HCT116 (cell line): ENCODE results near the gene ZCCHC24. TPM values are rescaled to one million over a fixed set of nuclear protein-coding genes. Genes with fewer than 3 reads are reported as not detected.

Source experiments
- ATAC-seq: fragments of 200-7000 bp; cut with Tn5 transposase; 2 replicates; pipeline ENCODE4 v1.9.1; 2020; ENCODE audit warnings: mild to moderate bottlenecking, moderate library complexity
- BruUV-seq: library from RNA; stranded (reverse); fragments of 400-500 nt; replicated peaks from 2 replicates; lab custom pipeline; 2021; lab: Mats Ljungman, UMichigan
- CTCF ChIA-PET: fragments of 300-600 bp; sonication (Branson Sonifier 250); formaldehyde crosslinking; loops from one replicate; lab custom pipeline; 2021; ENCODE audit warnings: antibody characterized with exemption; lab: Charles Lee
- POLR2A ChIA-PET: fragments of 300-600, 350-600 bp; sonication (Branson Sonifier 250); formaldehyde crosslinking; loops from one replicate; lab custom pipeline; 2021; ENCODE audit warnings: antibody characterized with exemption; lab: Charles Lee
- RAD21 ChIA-PET, 2 experiments: fragments of 300-600 bp; sonication (Branson Sonifier 250); formaldehyde crosslinking; loops; one replicate each; lab custom pipeline; 2023; ENCODE audit warnings: low total read pairs in 2 of 2; ENCODE audit not compliant: uncharacterized antibody in 2 of 2, unreplicated experiment in 2 of 2, low non-redundant PET in 1 of 2; lab: Charles Lee
- DNase-seq: peaks from one replicate; pipeline ENCODE4 v3.0.0-alpha.2; 2010; ENCODE audit warnings: low read depth, low spot score
- H2AFZ ChIP-seq: fragments of 200-600 bp; shearing (Covaris generic), sonication (generic); 2 replicates; pipeline ENCODE4 v1.6.1; 2017; ENCODE audit warnings: low read depth, mixed run types, mixed read lengths, antibody characterized with exemption, low read length; ENCODE audit not compliant: poor library complexity, severe bottlenecking
- H3K27ac ChIP-seq: 2 replicates; pipeline ENCODE4 v1.5.1; 2012; ENCODE audit warnings: low read depth, low read length
- H3K27me3 ChIP-seq: fragments of 200-600 bp; sonication (generic); 2 replicates; pipeline ENCODE4 v1.6.1; 2016; ENCODE audit warnings: mixed run types, low read length, mixed read lengths; ENCODE audit not compliant: insufficient read depth
- H3K36me3 ChIP-seq, 2 experiments: fragments of 200-500 bp in 1 of 2; fragments of 200-600 bp in 1 of 2; sonication (Bioruptor generic) in 1 of 2; sonication (generic) in 1 of 2; 2 replicates each; pipeline versions ENCODE4 v1.5.1 to v1.6.1; 2014 to 2016; ENCODE audit warnings: low read length in 2 of 2, inconsistent platforms in 1 of 2, mixed read lengths in 1 of 2, mixed run types in 1 of 2; ENCODE audit not compliant: insufficient read depth in 2 of 2, control insufficient read depth in 1 of 2
- H3K4me1 ChIP-seq, 2 experiments: fragments of 200-600 bp in 1 of 2; sonication (generic) in 1 of 2; 2 replicates each; pipeline versions ENCODE4 v1.5.1 to v1.6.1; 2012 to 2017; ENCODE audit warnings: low read length in 2 of 2, inconsistent platforms in 1 of 2, mild to moderate bottlenecking in 1 of 2, mixed read lengths in 1 of 2, mixed run types in 1 of 2, moderate library complexity in 1 of 2; ENCODE audit not compliant: insufficient read depth in 2 of 2, control insufficient read depth in 1 of 2
- H3K4me2 ChIP-seq: fragments of 200-600 bp; sonication (generic); 2 replicates; pipeline ENCODE4 v1.6.1; 2017; ENCODE audit warnings: mixed run types, low read length, mixed read lengths
- H3K4me3 ChIP-seq, 2 experiments: fragments of 200-600 bp in 1 of 2; sonication (generic) in 1 of 2; replicated peaks in 1 of 2; 2 replicates each; pipeline ENCODE4 v1.5.1; 2011 to 2016; ENCODE audit warnings: low read length in 2 of 2, control low read depth in 1 of 2, low read depth in 1 of 2, mild to moderate bottlenecking in 1 of 2, mixed read lengths in 1 of 2, mixed run types in 1 of 2
- H3K79me2 ChIP-seq: fragments of 200-600 bp; sonication (generic); 2 replicates; pipeline ENCODE4 v1.6.1; 2017; ENCODE audit warnings: mild to moderate bottlenecking, mixed run types, low read length, moderate library complexity, mixed read lengths; ENCODE audit not compliant: insufficient read depth
- H3K9ac ChIP-seq: fragments of 200-600 bp; sonication (generic); 2 replicates; pipeline ENCODE4 v1.6.1; 2016; ENCODE audit warnings: low read length, mixed read lengths
- H3K9me2 ChIP-seq: fragments of 200-600 bp; sonication (generic), shearing (Covaris generic); 2 replicates; pipeline ENCODE4 v1.6.1; 2017; ENCODE audit warnings: mixed run types, mild to moderate bottlenecking, moderate library complexity; ENCODE audit not compliant: insufficient read depth
- H3K9me3 ChIP-seq, 2 experiments: fragments of 200-500 bp in 1 of 2; fragments of 200-600 bp in 1 of 2; sonication (Bioruptor generic) in 1 of 2; sonication (generic) in 1 of 2; 2 replicates each; pipeline ENCODE4 v1.6.1; 2014 to 2017; ENCODE audit warnings: low read length in 2 of 2, mixed read lengths in 2 of 2, inconsistent platforms in 1 of 2, low read depth in 1 of 2, mild to moderate bottlenecking in 1 of 2, mixed run types in 1 of 2, moderate library complexity in 1 of 2; ENCODE audit not compliant: control insufficient read depth in 1 of 2, insufficient read depth in 1 of 2
- H4K20me1 ChIP-seq: fragments of 200-600 bp; sonication (generic), shearing (Covaris generic); 2 replicates; pipeline ENCODE4 v1.6.1; 2017; ENCODE audit warnings: mixed run types, mild to moderate bottlenecking, moderate library complexity; ENCODE audit not compliant: insufficient read depth
- POLR2AphosphoS5 ChIP-seq: IDR thresholded peaks from 2 replicates; pipeline ENCODE4 v1.6.1; 2011; ENCODE audit warnings: mild to moderate bottlenecking, low read depth, low read length, moderate library complexity
- SRF ChIP-seq: IDR thresholded peaks from 2 replicates; pipeline ENCODE4 v1.6.1; 2012; ENCODE audit warnings: low read depth
- TCF7L2 ChIP-seq: IDR thresholded peaks from 2 replicates; pipeline ENCODE4 v1.7.0; 2011; ENCODE audit warnings: borderline replicate concordance, inconsistent platforms; ENCODE audit not compliant: insufficient read depth, insufficient read length; ENCODE audit errors: extremely low read depth
- intact Hi-C: fragments of 100-400 bp; cut with micrococcal nuclease; formaldehyde crosslinking; loops from 2 replicates; pipeline ENCODE4 v1.10.0; 2022
- total RNA-seq: library from RNA; stranded (reverse); gene quantifications from one replicate; pipeline ENCODE4 v1.2.1, GENCODE V29; 2021; ENCODE audit not compliant: unreplicated experiment
- TF ChIP-seq, protein P1 (sequence below): IDR thresholded peaks from 2 replicates; pipeline ENCODE4 v1.6.1; 2012; ENCODE audit warnings: low read depth
- TF ChIP-seq, protein P2 (sequence below), 3 experiments: fragments of 200-600 bp in 1 of 3; sonication (generic) in 1 of 3; IDR thresholded peaks in 2 of 3; conservative IDR thresholded peaks in 1 of 3; 2 replicates each; pipeline ENCODE4 v1.5.1; 2012 to 2017; ENCODE audit warnings: low read depth in 2 of 3, low read length in 2 of 3, antibody characterized with exemption in 1 of 3, borderline replicate concordance in 1 of 3, control low read depth in 1 of 3, mild to moderate bottlenecking in 1 of 3, mixed read lengths in 1 of 3, mixed run types in 1 of 3, moderate library complexity in 1 of 3; ENCODE audit not compliant: insufficient read depth in 1 of 3

ZCCHC24 gene
- total RNA-seq, 1 experiment from 2014 or later, result 7.0 TPM

DNA sequence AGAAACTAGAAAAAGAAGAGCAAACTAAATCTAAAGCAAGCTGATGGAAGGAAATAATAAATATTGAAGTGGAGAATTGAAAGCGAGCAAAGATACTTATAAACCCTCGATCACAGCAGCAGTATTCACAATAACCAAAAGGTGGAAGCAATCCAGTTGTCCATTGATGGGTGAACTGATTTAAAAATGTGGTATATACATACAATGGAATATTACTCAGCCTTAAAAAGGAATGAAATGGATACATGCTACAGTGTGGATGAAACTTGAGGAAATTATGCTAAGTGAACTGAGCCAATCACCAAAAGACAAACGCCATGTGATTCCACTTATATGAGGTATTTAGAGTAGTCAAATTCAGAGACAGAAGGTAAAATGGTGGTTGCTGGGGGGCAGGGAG, 17.5 kb downstream of the ZCCHC24 start:
- ATAC-seq (no peak), DNase-seq (no peak)
- H3K36me3 ChIP-seq, result peaks cover 0 to 4% of the 10 kb centered on the region in 2 experiments; a peak in 1 of 4 replicates
- H3K4me3 ChIP-seq, result no peak overlapping the region
- H3K4me1 ChIP-seq, result no peaks in the 10 kb centered on the region
- H3K4me2 ChIP-seq, result no peak overlapping the region
- H4K20me1 ChIP-seq, result no peaks in the 10 kb centered on the region
- intact Hi-C loops, result no loop called here
- CTCF ChIA-PET, result interaction anchor here (1.6 kb wide), 1 partner anchor 60 kb away, joined by 3 read pairs; no protein-coding TSS in a partner anchor
- TF ChIP-seq, protein P1, sequence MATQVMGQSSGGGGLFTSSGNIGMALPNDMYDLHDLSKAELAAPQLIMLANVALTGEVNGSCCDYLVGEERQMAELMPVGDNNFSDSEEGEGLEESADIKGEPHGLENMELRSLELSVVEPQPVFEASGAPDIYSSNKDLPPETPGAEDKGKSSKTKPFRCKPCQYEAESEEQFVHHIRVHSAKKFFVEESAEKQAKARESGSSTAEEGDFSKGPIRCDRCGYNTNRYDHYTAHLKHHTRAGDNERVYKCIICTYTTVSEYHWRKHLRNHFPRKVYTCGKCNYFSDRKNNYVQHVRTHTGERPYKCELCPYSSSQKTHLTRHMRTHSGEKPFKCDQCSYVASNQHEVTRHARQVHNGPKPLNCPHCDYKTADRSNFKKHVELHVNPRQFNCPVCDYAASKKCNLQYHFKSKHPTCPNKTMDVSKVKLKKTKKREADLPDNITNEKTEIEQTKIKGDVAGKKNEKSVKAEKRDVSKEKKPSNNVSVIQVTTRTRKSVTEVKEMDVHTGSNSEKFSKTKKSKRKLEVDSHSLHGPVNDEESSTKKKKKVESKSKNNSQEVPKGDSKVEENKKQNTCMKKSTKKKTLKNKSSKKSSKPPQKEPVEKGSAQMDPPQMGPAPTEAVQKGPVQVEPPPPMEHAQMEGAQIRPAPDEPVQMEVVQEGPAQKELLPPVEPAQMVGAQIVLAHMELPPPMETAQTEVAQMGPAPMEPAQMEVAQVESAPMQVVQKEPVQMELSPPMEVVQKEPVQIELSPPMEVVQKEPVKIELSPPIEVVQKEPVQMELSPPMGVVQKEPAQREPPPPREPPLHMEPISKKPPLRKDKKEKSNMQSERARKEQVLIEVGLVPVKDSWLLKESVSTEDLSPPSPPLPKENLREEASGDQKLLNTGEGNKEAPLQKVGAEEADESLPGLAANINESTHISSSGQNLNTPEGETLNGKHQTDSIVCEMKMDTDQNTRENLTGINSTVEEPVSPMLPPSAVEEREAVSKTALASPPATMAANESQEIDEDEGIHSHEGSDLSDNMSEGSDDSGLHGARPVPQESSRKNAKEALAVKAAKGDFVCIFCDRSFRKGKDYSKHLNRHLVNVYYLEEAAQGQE, result no peak
- TF ChIP-seq, protein P2, sequence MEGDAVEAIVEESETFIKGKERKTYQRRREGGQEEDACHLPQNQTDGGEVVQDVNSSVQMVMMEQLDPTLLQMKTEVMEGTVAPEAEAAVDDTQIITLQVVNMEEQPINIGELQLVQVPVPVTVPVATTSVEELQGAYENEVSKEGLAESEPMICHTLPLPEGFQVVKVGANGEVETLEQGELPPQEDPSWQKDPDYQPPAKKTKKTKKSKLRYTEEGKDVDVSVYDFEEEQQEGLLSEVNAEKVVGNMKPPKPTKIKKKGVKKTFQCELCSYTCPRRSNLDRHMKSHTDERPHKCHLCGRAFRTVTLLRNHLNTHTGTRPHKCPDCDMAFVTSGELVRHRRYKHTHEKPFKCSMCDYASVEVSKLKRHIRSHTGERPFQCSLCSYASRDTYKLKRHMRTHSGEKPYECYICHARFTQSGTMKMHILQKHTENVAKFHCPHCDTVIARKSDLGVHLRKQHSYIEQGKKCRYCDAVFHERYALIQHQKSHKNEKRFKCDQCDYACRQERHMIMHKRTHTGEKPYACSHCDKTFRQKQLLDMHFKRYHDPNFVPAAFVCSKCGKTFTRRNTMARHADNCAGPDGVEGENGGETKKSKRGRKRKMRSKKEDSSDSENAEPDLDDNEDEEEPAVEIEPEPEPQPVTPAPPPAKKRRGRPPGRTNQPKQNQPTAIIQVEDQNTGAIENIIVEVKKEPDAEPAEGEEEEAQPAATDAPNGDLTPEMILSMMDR (IDR thresholded peaks at IDR 0.05 in 2 of 3, conservative IDR thresholded peaks at IDR 0.05 in 1 of 3; ENCODE audit: borderline replicate concordance in 1 of 3, insufficient read depth in 1 of 3, low read depth in 2 of 3, low read length in 2 of 3), result no peak
- TF ChIP-seq TCF7L2 (no peak), POLR2AphosphoS5 (no peak), SRF (no peak)
- TF ChIP-seq, all 23 proteins: peak for 0
- ChIA-PET RAD21 (no interaction called here), POLR2A (no interaction called here)
- no peaks in the 10 kb centered on the region for H3K79me2 ChIP-seq
- no TSS peak for BruUV-seq
- H3K27ac ChIP-seq, result no peak overlapping the region
- no peak overlapping the region for H2AFZ ChIP-seq
- no peaks in the 10 kb centered on the region for H3K9me3 ChIP-seq
- H3K9me2 ChIP-seq, result no peaks in the 10 kb centered on the region
- H3K9ac ChIP-seq, result no peak overlapping the region
- H3K27me3 ChIP-seq, result no peaks in the 10 kb centered on the region
